B cell (primary cell): ENCODE measurements around the gene PRPF39. TPM values are rescaled to one million over a fixed set of nuclear protein-coding genes. Genes with fewer than 3 reads are reported as not detected.

Experiments
- ATAC-seq: fragments of 200-7000 bp; cut with Tn5 transposase; one replicate; pipeline ENCODE4 v1.10.0; 2021; ENCODE audit warnings: low read depth, mild to moderate bottlenecking, moderate number of reproducible peaks, moderate library complexity
- CTCF ChIA-PET: fragments of 350-600 bp; sonication (Branson Sonifier 250); formaldehyde crosslinking; loops from one replicate; lab custom pipeline; 2021; ENCODE audit warnings: antibody characterized with exemption, inconsistent platforms; lab: Charles Lee
- POLR2A ChIA-PET: fragments of 350-600 bp; sonication (Branson Sonifier 250); formaldehyde crosslinking; loops from one replicate; lab custom pipeline; 2021; ENCODE audit warnings: antibody characterized with exemption; lab: Charles Lee
- DNase-seq: peaks from one replicate; pipeline ENCODE4 v3.0.0; 2013
- H2AFZ ChIP-seq: 2 replicates; pipeline ENCODE4 v1.6.1; 2012; ENCODE audit warnings: mild to moderate bottlenecking, low read depth, low read length; ENCODE audit not compliant: insufficient read depth, poor library complexity, severe bottlenecking
- H3K27ac ChIP-seq, 2 donors: 1 replicate in 1 of 2; 2 replicates in 1 of 2; pipeline ENCODE4 v1.5.1; 2012 to 2013; ENCODE audit warnings: low read length in 2 of 2, mild to moderate bottlenecking in 2 of 2, moderate library complexity in 1 of 2
- H3K27me3 ChIP-seq, 4 experiments: fragments of 200-600 bp in 1 of 4; sonication (generic) in 1 of 4; replicated peaks in 1 of 4; 1 replicate in 2 of 4; 2 replicates in 2 of 4; pipeline versions ENCODE4 v1.6.1 to v1.7.0; 2013 to 2016; ENCODE audit warnings: low read length in 3 of 4, mild to moderate bottlenecking in 2 of 4, mixed read lengths in 1 of 4, moderate library complexity in 1 of 4; ENCODE audit not compliant: insufficient read depth in 4 of 4, control insufficient read depth in 3 of 4; ENCODE audit errors: control extremely low read depth in 1 of 4
- H3K36me3 ChIP-seq, 2 experiments: replicated peaks in 1 of 2; 1 replicate in 1 of 2; 2 replicates in 1 of 2; pipeline versions ENCODE4 v1.6.1 to v1.7.1; 2013; ENCODE audit warnings: low read length in 1 of 2; ENCODE audit not compliant: insufficient read depth in 2 of 2, control insufficient read depth in 1 of 2; ENCODE audit errors: control extremely low read depth in 1 of 2, extremely low read depth in 1 of 2
- H3K4me1 ChIP-seq, 2 donors: fragments of 200-600 bp in 1 of 2; sonication (generic) in 1 of 2; 1 replicate in 1 of 2; 2 replicates in 1 of 2; pipeline versions ENCODE4 v1.5.1 to v1.6.1; 2013 to 2017; ENCODE audit warnings: low read length in 2 of 2; ENCODE audit not compliant: control insufficient read depth in 2 of 2, insufficient read depth in 2 of 2
- H3K4me2 ChIP-seq: replicated peaks from 2 replicates; pipeline ENCODE3; 2012; ENCODE audit warnings: mild to moderate bottlenecking, low read depth, low read length; ENCODE audit not compliant: poor library complexity, severe bottlenecking
- H3K4me3 ChIP-seq, 5 experiments: fragments of 200-600 bp in 1 of 5; sonication (generic) in 1 of 5; 1 replicate in 3 of 5; 2 replicates in 2 of 5; pipeline versions ENCODE4 v1.5.1 to v1.7.0; 2011 to 2016; ENCODE audit warnings: low read length in 4 of 5, mild to moderate bottlenecking in 4 of 5, low read depth in 2 of 5, control low read depth in 1 of 5, moderate library complexity in 1 of 5; ENCODE audit not compliant: insufficient read depth in 1 of 5; ENCODE audit errors: control extremely low read depth in 1 of 5, extremely low read depth in 1 of 5
- H3K79me2 ChIP-seq: fragments of 200-600 bp; sonication (generic); one replicate; pipeline ENCODE4 v1.6.0; 2016; ENCODE audit warnings: low read length; ENCODE audit not compliant: control insufficient read depth, insufficient read depth
- H3K9ac ChIP-seq: fragments of 200-600 bp; sonication (generic); 2 replicates; pipeline ENCODE4 v1.6.1; 2017; ENCODE audit warnings: mild to moderate bottlenecking, low read length, moderate library complexity
- H3K9me3 ChIP-seq, 3 donors: one replicate each; pipeline versions ENCODE4 v1.6.1 to v1.7.1; 2013; ENCODE audit warnings: low read length in 2 of 3; ENCODE audit not compliant: control insufficient read depth in 2 of 3, insufficient read depth in 1 of 3; ENCODE audit errors: control extremely low read depth in 1 of 3
- H4K20me1 ChIP-seq: 2 replicates; pipeline ENCODE4 v1.6.0; 2012; ENCODE audit warnings: mild to moderate bottlenecking, low read length; ENCODE audit not compliant: insufficient read depth, control insufficient read depth, poor library complexity, severe bottlenecking
- H3K27ac Mint-ChIP-seq: one replicate; pipeline ENCODE4 v1.8.0; 2021; ENCODE audit warnings: mixed read lengths
- H3K27me3 Mint-ChIP-seq: one replicate; pipeline ENCODE4 v1.8.0; 2021; ENCODE audit warnings: mixed read lengths
- H3K4me1 Mint-ChIP-seq: one replicate; pipeline ENCODE4 v1.8.0; 2021; ENCODE audit warnings: mixed read lengths
- H3K4me3 Mint-ChIP-seq: one replicate; pipeline ENCODE4 v1.8.0; 2021; ENCODE audit warnings: mixed read lengths
- H3K9me3 Mint-ChIP-seq: one replicate; pipeline ENCODE4 v1.8.0; 2022; ENCODE audit warnings: mixed read lengths; ENCODE audit not compliant: insufficient read depth
- CTCF ChIP-seq: fragments of 200-600 bp; IDR thresholded peaks from one replicate; pipeline ENCODE4 v1.8.0; 2022; ENCODE audit warnings: antibody characterized with exemption, mild to moderate bottlenecking
- EZH2 ChIP-seq: IDR thresholded peaks from 2 replicates; pipeline ENCODE4 v1.6.1; 2012; ENCODE audit warnings: borderline replicate concordance, low read depth, mild to moderate bottlenecking, moderate library complexity, low read length; ENCODE audit not compliant: insufficient read depth, poor library complexity, severe bottlenecking
- whole genome bisulfite sequencing: methylation state at CpG from one replicate; pipeline ENCODE4 v1.1.5; 2013; ENCODE audit warnings: missing lambda C conversion rate; ENCODE audit not compliant: insufficient coverage; 5-methylcytosine and 5-hydroxymethylcytosine counted together
- intact Hi-C: fragments of 100-400 bp; cut with micrococcal nuclease; formaldehyde crosslinking; loops from one replicate; pipeline ENCODE4 v1.10.0; 2022
- polyA plus RNA-seq: library from polyadenylated mRNA; depleted of rRNA; stranded (reverse); fragments of >200 nt; gene quantifications from 2 replicates; pipeline ENCODE4 v1.2.3, GENCODE V29; 2012
- total RNA-seq, 2 donors: library from RNA; stranded (reverse); fragments of 120-200 nt in 1 of 2; gene quantifications; 1 replicate in 1 of 2; 2 replicates in 1 of 2; pipeline versions ENCODE4 v1.2.3 to v1.2.4, GENCODE V29; 2013 to 2022

Gene PRPF39
- total and polyA plus RNA-seq, 2 donors (not counting 1 experiment from before 2014, with no cell fraction given): 64.8 to 72.7 TPM

- CTCF ChIA-PET: no interaction called here
- intact Hi-C loops: no loop called here
Measured at GRCh38 chr14:45144658-45145057, 60.7 kb downstream of the PRPF39 start.

GRCh38 chr14:45145214-45145613 lies 61.3 kb downstream of the PRPF39 start:
- intact Hi-C loops: no loop called here
- Histone ChIP-seq H3K79me2 (peaks cover 39% of the 10 kb centered on the region), H4K20me1 (no peaks in the 10 kb centered on the region), H3K27me3 (no peaks in the 10 kb centered on the region), H3K27ac (no peak overlapping the region), H3K36me3 (peaks cover 1 to 3% of the 10 kb centered on the region in 2 experiments), H3K9me3 (no peaks in the 10 kb centered on the region), H3K4me3 (no peak overlapping the region), H2AFZ (no peak overlapping the region), H3K4me1 (peaks cover 3 to 4% of the 10 kb centered on the region in 2 donors), H3K4me2 (no peak overlapping the region), H3K9ac (no peak overlapping the region)
- WGBS: no CpG with 5 or more reads among the region's 3 CpGs
- Mint-ChIP-seq H3K9me3 (no peaks in the 10 kb centered on the region), H3K27me3 (no peaks in the 10 kb centered on the region), H3K27ac (no peak overlapping the region), H3K4me3 (no peak overlapping the region), H3K4me1 (peaks cover 21% of the 10 kb centered on the region)
- DNase-seq (no peak), ATAC-seq (no peak)
- TF ChIP-seq CTCF (no peak), EZH2 (no peak)
- POLR2A ChIA-PET: no interaction called here
- CTCF ChIA-PET: no interaction called here

More at GRCh38 chr14:45144658-45145057, 60.7 kb downstream of the PRPF39 start:
- no peaks in the 10 kb centered on the region for H3K9me3 Mint-ChIP-seq
- no peaks in the 10 kb centered on the region for H3K9me3 ChIP-seq
- H3K36me3 ChIP-seq: peaks cover 1% of the 10 kb centered on the region in 2 experiments
- no peak for ATAC-seq
- H3K27ac ChIP-seq: peak overlapping the region in 1 of 2 donors; percentile 39
- H3K27me3 Mint-ChIP-seq: no peaks in the 10 kb centered on the region
- H3K27me3 ChIP-seq: no peaks in the 10 kb centered on the region
- TF ChIP-seq EZH2 (no peak), CTCF (no peak)
- peaks cover 45% of the 10 kb centered on the region for H3K79me2 ChIP-seq
- no peak overlapping the region for H3K4me3 ChIP-seq
- H3K4me3 Mint-ChIP-seq: no peak overlapping the region
- H3K4me2 ChIP-seq: no peak overlapping the region
- peak overlapping the region; percentile 10 for H3K27ac Mint-ChIP-seq
- peaks cover 21% of the 10 kb centered on the region for H3K4me1 Mint-ChIP-seq
- H3K9ac ChIP-seq: no peak overlapping the region
- H4K20me1 ChIP-seq: no peaks in the 10 kb centered on the region
- peaks cover 3 to 4% of the 10 kb centered on the region in 2 donors for H3K4me1 ChIP-seq
- no peak for DNase-seq
- no peak overlapping the region for H2AFZ ChIP-seq
- POLR2A ChIA-PET: no interaction called here
